ENCODE measurements around the gene PRXL2C.
A peak's percentile ranks its signal among the peaks of the same experiment; 100 is the strongest.
"Not testable (repeated sequence)": the region's sequence is repeated elsewhere in the genome, so short reads cannot be mapped to it uniquely, and the experiment has no call there.

The PRXL2C gene, protein sequence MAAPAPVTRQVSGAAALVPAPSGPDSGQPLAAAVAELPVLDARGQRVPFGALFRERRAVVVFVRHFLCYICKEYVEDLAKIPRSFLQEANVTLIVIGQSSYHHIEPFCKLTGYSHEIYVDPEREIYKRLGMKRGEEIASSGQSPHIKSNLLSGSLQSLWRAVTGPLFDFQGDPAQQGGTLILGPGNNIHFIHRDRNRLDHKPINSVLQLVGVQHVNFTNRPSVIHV

DNA sequence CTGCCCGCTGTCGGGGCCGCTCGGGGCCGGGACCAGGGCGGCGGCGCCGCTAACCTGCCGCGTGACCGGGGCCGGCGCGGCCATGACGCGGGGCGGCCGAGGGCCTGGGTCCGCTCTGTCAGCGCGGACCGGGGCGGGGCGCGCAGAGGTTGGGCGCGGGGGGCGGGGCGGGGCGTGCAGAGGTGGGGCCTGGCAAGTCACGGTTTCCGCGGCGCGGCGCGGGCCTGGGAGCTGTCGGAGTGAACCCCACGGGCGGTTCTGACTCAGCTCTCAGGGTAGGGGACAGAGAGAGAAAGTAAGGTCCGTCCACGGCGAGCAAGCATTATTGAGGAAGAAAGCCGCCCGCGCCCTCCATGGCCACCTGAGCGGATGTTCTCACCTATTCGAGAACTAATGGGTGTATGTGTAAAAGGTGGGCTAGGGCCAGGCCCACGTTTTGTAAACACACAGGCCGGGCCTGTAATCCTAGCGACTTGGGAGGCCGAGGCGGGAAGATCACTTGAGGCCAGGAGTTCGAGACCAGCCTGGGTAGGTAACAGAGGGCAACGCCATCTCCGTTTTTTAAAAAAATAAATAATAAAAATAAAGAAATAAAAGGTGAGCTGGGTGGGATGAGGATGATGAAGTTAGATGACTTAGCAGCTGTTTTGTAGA, at the start of gene PRXL2C:
Gene PRXL2C, minus strand, starts transcription at position 120 of the 654 bp plus-strand sequence. Its CDS starts 36 bp downstream, at position 84.
- DNase-seq: peak; percentile 67

DNA sequence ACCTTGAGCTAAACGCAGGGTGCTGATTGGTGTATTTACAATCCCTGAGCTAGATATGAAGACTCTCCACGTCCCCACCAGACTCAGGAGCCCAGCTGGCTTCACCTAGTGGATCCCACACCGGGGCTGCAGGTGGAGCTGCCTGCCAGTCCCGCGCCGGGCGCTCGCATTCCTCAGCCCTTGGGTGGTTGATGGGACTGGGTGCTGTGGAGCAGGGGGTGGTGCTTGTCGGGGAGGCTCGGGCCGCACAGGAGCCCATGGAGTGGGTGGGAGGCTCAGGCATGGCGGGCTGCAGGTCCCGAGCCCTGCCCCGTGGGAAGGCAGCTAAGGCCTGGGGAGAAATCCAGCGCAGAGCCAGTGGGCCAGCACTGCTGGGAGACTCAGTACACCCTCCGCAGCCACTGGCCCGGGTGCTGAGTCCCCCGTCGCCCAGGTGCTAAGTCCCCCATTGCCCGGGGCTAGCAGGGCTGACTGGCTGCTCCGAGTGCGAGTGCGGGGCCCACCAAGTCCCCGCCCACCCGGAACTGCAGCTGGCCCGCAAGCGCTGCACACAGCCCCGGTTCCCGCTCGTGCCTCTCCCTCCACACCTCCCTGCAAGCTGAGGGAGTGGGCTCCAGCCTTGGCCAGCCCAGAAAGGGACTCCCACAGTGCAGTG, 45.7 kb upstream of the PRXL2C start:
- not testable (repeated sequence) for DNase-seq

DNA sequence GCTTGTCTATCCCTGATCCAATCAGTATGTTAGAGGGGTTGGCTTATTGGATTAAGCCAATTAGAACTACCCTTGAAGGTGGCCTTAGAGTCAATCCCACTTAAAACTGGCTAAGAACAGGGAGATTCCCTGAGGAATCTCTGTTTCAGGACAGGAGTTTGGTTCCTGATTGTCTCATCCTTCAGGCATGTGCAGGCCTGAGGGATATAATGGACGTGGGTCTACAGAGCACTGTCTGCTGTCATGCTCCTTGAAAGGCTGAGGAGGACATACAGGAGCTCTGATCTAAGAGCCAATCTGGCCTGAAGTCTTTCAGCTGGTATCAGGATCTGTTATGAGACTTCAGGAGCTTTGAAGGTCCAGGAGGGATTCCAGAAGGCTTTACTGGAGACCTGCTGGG, 36.2 kb upstream of the PRXL2C start:
- no peak for DNase-seq

DNA sequence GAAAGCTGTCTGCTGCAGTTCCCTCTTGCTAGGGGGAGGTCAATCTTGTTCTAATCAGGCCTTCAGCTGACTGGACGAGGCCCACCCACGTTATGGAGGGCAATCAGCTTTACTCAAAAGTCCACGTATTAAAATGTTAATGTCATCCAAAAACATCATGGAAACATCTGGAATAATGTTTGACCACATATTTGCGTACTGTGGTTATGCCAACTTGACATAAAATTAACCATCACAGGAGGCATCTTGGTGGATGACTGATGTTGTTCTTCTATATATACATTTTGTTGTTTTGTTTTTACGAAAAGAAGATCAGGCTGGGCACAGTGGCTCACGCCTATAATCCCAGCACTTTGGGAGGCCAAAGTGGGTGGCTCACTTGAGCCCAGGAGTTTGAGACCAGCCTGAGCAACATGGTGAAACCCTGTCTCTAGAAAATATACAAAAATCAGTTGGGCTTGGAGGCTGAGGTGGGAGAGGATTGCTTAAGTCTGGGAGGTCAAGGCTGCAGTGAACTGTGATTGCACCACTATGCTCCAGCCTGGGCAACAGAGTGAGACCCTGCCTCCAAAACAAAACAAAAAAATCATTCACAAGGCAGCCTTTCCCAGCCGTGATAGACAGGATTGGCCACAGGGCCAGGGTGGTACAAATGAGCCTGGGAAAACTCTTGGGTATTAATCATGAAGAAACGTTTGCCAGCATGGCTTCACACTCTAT, 33.8 kb upstream of the PRXL2C start:
- DNase-seq: no peak

DNA sequence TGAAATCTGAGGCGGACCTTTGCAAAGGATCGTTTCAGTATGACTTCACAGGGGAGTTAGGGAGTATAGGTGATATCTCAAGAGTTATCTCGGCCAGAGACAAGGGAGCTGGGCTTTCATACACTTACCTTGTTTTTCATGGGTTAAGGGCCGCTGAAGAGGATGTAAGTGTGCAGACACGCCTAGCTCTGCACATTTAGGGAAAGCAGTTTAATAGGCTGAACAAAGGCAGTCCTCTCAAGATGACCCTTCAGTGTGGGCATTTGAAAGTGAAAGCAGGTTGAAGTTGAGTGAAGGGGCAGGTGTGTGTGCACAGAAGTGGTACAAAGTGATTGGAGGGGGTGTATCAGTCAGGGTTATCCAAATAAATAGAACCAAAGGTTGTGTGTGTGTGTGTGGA, 33.1 kb upstream of the PRXL2C start:
- peak; percentile 20 for DNase-seq

DNA sequence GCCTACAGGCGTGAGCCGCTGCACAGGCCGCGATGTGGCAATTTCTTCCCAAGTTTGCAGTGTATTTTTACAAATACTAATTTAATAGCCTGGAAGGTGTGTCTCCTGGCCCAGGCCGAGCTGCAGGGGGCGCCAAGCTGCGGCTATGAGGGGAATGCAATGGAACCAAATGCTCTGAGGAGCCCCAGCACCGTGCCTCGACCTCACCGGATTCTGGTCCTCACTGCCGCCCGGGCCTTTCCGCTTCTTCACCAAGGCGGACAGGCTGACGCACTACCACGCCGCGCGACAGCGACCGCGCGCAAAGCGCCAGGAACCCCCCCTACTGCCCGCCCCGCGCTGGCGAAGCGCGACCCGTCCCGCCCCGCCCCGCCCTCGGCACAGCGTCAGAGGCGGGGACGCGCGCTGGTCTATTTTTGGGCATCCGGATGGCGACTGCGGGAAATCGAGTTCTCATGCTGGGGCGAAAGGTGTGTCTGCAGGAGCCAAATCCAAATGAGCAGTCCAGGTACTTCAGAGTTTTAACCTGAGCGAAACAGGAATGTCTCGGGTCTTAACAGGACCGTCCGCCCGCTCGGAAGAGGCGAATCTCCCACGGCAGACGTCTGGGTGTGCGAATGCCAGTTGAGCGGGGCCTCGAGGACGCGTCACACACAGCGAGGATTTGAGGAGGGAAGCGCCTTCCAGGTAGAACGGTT, 31.7 kb upstream of the PRXL2C start:
- no peak for DNase-seq

DNA sequence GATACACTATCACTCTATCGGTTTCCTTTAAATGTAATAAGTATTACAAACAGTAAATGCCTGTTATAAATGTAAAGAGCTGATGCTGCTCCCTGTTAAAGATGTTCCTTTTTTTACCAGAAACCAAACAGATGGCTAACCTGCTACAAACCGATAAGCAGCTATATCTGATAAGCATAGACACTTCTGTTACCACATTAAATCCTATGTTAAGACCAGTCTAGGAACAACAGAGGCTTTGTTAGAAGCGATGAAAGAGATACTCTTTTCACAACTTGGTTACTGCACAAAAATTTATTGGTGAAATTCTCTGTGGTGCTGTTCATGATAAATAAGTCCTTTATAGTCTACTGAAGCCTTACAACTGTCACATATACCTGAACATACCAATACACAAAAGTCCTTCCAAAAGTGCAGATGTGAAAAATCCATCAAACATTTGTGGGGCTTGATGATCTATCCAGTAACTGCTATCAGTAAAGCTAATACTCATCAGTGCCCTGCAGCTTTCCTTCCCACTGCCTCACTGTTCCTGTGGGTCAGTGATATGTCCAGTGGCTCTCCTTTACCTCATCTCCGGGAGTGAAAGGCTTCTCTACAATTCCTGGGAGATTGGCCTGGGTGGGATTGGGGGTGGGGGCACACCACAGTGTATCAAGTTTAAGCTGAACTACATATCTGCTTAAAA, 25.8 kb upstream of the PRXL2C start:
- no peak for DNase-seq

DNA sequence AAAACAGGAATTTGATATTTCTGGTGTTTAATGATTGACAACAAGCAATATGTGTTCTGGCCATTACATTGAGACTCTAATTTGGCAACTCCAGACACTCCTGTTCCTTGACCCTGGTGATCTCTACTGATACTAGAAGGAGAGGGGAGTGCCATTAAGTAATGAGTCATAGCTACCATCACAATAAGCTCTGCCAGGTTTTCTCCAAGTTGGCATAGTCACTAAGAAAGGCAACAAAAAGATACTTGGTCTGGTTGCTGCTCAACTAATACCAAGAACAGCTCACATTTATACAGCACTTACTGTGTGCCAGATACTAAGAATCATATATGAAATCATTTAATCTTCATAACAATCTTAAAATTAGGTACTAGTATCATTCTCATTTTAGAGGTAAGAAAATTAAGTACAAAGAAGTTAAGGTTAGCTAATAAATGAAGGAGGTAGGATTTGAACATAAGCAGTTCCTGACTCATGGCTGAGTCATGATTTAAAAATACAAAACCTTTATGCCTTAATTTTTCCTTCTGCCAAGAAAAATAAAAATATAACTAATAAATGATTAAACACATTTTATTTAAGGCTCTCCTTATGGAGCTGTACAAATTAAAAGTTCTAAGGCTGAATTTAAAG, 19.9 kb upstream of the PRXL2C start:
- DNase-seq: no peak

DNA sequence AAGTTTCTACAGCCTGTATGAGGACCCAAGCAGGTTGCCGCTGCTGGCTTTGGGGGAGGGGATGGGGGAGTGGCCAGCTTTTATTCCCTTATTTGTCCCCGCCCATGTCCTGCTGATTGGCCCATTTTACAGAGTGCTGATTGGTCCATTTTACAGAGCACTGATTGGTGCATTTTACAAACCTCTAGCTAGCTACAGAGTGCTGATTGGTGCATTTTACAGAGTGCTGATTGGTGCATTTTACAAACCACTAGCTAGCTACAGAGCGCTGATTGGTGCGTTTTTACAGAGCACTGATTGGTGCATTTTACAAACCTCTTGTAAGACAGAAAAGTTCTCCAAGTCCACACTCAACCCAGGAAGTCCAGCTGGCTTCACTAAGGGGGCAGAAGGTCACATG, 18.7 kb upstream of the PRXL2C start:
- DNase-seq: not testable (repeated sequence)

DNA sequence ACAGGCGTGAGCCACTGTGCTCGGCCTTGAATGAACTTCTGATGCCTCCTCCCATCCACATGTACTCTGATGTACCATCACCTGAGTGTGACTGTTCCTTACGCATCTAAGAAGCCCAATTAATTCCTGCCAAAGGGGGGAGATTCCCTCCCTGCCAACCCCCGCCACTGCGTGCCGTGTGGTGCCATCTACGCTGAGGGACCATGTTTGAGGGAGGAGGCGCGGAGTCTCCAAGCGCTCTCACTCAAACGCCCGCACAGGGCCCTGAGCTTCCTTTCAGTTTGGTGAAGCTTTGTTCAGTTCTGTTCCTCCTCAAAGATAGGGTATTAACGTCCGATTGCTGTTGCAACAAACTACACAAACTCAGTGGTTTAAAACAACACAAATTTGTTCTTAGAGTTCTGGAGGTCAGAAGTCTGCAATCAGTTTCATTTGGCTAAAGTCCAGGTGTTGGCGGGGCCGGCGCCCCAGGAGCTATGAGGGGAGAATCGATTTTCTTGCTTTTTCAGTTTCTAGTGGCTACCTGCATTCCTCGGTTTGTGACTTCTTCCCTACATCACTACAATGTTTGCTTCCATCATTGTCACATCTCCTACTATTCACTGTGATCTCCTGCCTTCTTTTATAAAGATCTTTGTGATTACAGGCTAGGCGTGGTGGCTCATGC, 13.9 kb upstream of the PRXL2C start:
- no peak for DNase-seq

DNA sequence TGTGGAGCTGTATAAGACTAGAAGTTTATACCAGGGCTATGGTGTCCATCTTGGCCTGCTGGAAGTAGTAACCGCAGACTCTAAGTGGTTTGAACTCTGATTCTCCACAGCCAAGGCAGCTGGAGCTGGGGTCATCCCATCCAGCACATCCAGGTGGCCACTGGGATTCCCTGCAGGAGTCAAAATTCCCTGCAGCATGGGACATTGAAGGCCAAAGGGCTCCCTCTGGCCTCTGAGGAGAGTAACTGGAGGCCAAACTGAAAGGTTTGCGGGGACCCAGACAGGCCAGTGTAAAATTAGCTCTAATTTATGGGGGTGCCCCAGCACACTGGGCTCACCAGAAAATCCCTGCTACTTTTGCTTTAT, 12.2 kb upstream of the PRXL2C start:
- DNase-seq: no peak

DNA sequence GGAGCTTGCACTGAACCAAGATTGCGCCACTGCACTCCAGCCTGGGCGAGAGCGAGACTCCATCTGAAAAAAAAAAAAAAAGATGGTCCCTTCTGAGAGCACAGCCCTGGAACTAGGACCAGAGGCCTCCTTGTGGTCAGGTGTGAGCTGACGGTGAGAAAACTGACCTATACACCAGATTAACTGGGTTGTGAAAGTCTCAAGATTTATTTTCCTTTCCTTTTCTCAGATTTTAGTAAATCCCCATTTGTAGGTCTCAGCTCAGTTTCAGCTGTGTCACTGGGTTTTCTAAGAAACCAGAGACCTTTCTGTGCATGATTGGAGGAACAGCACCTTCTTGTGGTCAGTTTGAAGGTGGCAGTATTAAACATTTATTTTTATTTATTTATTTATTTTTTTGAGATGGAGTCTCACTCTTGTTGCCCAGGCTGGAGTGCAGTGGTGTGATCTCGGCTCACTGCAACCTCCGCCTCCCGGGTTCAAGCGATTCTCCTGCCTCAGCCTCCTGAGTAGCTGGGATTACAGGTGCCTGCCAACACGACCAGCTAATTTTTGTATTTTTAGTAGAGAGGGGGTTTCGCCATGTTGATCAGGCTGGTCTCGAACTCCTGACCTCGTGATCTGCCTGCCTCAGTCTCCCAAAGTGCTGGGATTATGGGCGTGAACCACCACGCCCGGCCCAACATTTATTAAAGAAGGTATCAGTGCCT, 11.7 kb upstream of the PRXL2C start:
- DNase-seq: peak; percentile 33

DNA sequence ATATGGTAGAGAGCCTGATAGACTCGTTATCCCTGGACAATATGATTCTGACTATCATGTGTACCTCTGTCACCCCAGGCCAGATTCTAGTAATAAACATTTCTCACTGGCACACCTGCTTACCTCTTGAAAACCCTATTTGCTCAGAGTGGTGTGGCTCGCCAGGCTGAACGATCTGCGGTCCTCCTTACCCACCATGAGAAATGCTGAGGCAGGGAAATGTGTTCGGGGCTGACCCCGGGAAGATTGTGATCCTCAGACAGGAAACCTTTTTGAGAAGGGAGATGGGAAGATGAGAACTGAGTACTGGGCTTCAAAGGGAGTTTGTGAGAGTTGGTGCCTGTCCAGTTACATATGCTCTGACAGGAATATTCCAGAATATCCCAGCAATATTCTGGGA, 10.7 kb upstream of the PRXL2C start:
- DNase-seq: no peak

DNA sequence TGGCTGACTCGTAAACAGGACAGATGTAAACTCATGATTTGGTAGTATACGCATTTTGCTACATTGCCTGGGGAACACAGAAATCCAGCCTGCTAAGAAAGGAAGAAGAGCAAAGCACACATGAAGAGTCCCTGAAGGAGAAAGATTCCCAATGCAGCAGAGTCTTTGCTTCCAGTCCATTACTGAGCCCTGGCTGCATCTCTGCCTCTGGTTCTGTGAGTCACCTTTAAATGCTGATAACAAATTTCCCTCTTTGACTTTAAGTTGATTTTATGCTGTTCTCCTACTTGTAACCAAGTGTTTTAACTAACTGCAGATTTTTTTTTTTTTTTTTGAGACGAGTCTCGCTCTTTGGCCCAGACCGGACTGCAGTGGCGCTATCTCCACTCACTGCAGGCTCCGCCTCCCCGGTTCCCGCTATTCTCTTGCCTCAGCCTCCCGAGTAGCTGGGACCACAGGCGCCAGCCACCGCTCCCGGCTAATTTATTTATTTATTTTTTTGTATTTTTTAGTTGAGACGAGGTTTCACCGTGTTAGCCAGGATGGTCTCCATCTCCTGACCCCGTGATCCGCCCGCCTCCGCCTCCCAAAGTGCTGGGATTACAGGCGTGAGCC, 8.5 kb upstream of the PRXL2C start:
- DNase-seq: no peak

DNA sequence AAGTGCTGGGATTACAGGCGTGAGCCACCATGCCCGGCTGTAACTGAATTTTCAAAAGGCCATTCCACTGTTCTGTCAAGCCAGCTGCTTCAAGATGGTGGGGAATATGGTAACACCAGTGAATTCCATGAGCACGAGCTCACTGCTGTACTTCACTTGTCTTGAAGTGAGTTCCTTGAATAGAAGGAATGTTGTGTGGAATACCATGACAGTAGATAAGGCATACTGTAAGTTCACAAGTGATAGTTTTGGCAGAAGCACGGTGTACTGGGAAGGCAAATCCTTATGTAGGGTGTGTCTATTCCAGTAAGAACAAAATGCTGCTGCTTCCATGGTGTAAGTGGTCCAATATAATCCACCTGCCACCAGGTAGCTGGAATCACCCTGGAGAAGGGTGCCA, 6.6 kb upstream of the PRXL2C start:
- DNase-seq: no peak

DNA sequence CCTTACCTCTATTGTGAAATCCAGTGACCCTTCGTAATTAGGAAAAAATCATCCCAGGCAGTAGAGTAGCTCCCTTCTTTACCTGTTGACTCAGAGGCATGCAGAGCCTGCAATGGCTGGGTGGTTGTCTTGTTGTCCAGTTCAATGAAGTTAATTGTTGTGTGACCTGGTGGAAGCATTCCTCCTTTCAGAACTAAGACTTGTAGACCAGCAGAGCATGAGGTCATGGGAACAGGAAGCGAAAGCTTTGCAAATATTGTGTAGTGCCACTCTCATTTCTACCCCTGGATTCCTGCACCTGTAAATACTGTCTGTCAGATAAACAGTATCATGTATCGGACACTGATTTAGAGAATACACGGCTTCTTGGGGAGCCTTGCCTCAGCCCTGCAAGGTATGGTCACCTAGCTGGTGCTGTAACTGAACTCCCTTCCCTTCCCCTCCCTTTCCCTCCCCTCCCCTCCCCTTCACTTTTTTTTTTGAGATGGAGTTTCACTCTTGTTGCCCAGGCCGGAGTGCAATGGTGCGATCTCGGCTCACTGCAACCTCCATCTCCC, 5.7 kb upstream of the PRXL2C start:
- no peak for DNase-seq

DNA sequence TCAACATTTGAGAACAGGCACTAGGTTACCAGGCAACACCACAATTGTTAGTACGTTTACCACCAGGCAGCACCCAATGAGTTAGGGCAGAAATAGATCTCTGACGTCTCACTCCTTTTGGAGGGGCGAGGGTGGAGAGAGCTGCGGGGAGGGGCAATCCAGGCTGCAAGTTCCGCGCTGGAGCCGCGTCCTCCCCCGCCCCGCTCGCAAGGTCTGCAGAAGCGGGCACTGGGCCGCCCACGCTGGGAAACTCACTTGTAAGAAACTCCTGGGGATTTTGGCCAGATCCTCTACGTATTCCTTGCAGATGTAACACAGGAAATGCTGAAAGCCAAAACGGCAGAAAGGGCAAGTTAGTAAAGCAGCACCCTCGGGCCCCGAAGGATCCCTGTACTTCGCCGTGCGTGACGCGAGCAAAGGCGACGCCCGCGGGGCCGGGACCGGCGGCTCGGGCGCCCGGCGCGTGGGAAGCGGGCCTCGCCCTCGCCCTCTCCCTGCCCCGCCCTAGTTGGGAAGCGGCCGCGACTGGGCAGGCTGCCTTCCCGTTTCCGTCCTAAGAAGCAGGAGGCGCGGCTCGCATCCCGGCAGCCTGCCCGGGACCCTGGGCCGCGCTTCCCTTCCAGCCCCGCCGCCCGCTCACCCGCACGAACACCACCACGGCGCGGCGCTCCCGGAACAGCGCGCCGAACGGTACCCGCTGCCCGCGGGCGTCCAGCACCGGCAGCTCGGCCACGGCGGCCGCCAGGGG, 493 bp downstream of the PRXL2C start:
- peak; percentile 76 for DNase-seq

DNA sequence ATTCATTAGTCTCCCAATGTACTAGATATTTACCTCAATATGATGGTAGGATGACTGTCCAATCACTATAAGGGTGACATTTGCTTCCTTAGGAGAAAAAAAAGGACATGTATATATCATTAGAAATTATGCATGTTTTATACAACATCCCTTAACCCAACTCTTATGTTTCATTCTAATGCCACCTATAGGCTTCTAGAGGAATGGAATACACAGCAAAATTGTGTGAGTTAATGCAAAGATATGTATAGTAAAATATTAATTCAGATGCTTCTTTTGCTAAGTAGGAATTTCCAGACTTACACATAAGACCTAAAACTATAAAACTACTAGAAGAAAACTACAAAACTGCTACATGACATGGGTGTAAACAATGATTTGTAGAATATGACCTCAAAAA, 3.5 kb downstream of the PRXL2C start:
- DNase-seq: peak; percentile 26
